Measurements from ENCODE around the gene STXBP1.

STXBP1 gene

GRCh38 chr9:127712371-127712770 is 100.3 kb downstream of the STXBP1 start:
- no peak for DNase-seq

GRCh38 chr9:127712867-127713266 is 100.8 kb downstream of the STXBP1 start:
- no peak for DNase-seq

GRCh38 chr9:127714020-127714750 is 102.1 kb downstream of the STXBP1 start:
- DNase-seq, result no peak

GRCh38 chr9:127714951-127715469 is 102.9 kb downstream of the STXBP1 start:
- no peak for DNase-seq

GRCh38 chr9:127715470-127716337 is 103.6 kb downstream of the STXBP1 start, which contains the start of the genes PTRH1 and TTC16:
TSS of gene PTRH1 (minus strand) at chr9:127715663. CDS start at chr9:127715639, 24 bp downstream.
TSS of gene TTC16 (plus strand) at chr9:127716079. CDS start at chr9:127716146, 67 bp downstream.
- peak; percentile 68 to 99 (median 94) for DNase-seq

GRCh38 chr9:127716412-127716811 is 104.3 kb downstream of the STXBP1 start:
- peak in 1 of 51 donors; percentile 46 for DNase-seq

GRCh38 chr9:127717766-127718165 is 105.7 kb downstream of the STXBP1 start:
- DNase-seq, result peak in 10 of 51 donors; percentile 9 to 47 (median 22)

- DNase-seq, result no peak
Observed at GRCh38 chr9:127720031-127720864, 108.2 kb downstream of the STXBP1 start.

GRCh38 chr9:127720865-127721227 is 108.8 kb downstream of the STXBP1 start:
- no peak for DNase-seq

GRCh38 chr9:127721391-127721821 is 109.3 kb downstream of the STXBP1 start:
- DNase-seq, result peak in 1 of 51 donors; percentile 17

GRCh38 chr9:127722055-127722745 is 110.1 kb downstream of the STXBP1 start:
- no peak for DNase-seq

- DNase-seq, result no peak
Observed at GRCh38 chr9:127723013-127723412, 110.9 kb downstream of the STXBP1 start.

- DNase-seq, result peak in 1 of 51 donors; percentile 14
Observed at GRCh38 chr9:127723444-127723843, 111.4 kb downstream of the STXBP1 start.

- DNase-seq, result no peak
Observed at GRCh38 chr9:127724012-127724411, 111.9 kb downstream of the STXBP1 start.

- no peak for DNase-seq
Observed at GRCh38 chr9:127726871-127727270, 114.8 kb downstream of the STXBP1 start.

- DNase-seq, result no peak
Observed at GRCh38 chr9:127728808-127729207, 116.7 kb downstream of the STXBP1 start.

- DNase-seq, result no peak
Observed at GRCh38 chr9:127729522-127730256, 117.6 kb downstream of the STXBP1 start.

- no peak for DNase-seq
Observed at GRCh38 chr9:127730262-127730661, 118.2 kb downstream of the STXBP1 start.

- no peak for DNase-seq
Observed at GRCh38 chr9:127730799-127731410, 118.8 kb downstream of the STXBP1 start.
